LNCaP clone FGC (cell line): ENCODE results near the gene ISYNA1.

Source experiments
- DNase-seq: peaks from one replicate; pipeline ENCODE4 v3.0.0-alpha.2; 2011; ENCODE audit warnings: low read depth
- H3K4me3 ChIP-seq: 2 replicates; pipeline ENCODE4 v1.5.1; 2011; ENCODE audit warnings: mild to moderate bottlenecking, low read depth, low read length, control low read depth
- TF ChIP-seq, protein P1 (sequence below): IDR thresholded peaks from 2 replicates; pipeline ENCODE4 v1.5.1; 2012; ENCODE audit warnings: mild to moderate bottlenecking; ENCODE audit not compliant: control insufficient read depth, insufficient read depth; ENCODE audit errors: extremely low read depth

ISYNA1 gene

DNA sequence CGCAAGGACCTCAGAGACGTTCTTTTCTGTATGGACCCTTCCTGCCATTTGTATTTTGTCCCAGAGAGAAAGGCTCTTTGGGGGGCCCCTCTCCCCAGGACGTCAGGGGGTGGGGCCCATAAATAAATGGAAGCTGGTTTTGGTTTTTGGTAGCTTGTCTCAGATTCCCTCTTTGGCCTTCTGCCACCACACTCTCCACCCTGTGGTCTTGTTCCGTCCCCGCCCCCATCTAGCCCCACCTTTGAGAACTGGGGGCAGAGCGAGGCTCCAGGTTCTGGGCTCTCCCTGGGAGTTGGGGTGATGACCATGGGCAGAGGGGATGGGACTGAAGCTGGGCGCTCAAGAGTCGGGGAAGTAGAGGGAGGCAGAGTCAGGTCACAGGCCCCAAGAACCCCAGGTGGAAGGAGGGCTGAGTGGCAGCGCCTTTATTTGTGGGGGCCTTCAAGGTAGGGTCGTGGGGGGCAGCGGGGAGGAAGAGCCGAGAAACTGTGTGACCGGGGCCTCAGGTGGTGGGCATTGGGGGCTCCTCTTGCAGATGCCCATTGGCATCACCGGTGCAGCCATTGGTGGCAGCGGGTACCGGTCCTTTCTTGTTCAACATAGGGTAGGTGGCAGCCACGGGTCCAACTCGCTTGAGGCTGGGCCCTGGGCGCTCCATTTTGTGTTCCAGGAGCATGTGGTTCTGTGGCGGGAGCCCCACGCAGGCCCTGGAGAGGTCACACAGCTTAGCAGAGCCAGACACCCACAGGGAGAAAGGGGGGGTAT lies 3.3 kb downstream of the ISYNA1 start:
- no peak for DNase-seq
- H3K4me3 ChIP-seq, result no peak overlapping the region
- TF ChIP-seq, protein P1, sequence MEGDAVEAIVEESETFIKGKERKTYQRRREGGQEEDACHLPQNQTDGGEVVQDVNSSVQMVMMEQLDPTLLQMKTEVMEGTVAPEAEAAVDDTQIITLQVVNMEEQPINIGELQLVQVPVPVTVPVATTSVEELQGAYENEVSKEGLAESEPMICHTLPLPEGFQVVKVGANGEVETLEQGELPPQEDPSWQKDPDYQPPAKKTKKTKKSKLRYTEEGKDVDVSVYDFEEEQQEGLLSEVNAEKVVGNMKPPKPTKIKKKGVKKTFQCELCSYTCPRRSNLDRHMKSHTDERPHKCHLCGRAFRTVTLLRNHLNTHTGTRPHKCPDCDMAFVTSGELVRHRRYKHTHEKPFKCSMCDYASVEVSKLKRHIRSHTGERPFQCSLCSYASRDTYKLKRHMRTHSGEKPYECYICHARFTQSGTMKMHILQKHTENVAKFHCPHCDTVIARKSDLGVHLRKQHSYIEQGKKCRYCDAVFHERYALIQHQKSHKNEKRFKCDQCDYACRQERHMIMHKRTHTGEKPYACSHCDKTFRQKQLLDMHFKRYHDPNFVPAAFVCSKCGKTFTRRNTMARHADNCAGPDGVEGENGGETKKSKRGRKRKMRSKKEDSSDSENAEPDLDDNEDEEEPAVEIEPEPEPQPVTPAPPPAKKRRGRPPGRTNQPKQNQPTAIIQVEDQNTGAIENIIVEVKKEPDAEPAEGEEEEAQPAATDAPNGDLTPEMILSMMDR, result no peak

DNA sequence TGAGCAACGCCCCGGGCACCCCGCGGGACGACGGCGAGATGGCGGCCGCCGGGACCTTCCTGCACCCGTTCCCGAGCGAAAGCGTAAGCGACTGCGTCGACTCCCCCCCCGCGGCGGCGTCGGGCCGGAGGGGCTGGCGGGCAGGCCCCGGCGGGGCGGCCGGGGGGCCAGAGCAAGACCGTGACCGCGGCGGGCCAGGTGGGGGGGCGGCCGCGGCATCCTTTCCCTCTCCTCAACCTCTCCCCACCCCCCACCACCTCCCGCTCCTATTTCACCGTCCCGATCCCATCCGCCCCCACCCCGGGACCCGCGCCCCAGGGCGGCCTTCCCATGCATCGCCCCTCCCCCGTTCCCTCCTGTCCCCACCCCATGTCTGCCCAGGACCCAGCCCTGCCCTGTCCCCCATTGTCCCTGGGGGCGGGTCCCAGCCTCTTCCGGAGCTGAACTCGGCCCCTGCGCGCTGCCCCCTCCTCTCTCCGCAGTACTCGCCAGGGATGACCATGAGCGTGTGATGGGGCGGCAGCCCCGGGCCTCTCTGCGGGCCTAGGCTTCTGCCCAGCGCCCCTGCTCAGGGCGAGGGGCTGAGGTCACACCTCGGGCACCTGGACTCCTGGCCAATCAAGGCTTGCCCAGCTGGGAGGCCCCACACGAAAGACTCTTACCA lies 4.1 kb downstream of the ISYNA1 start:
- H3K4me3 ChIP-seq, result no peak overlapping the region
- no peak for DNase-seq
- TF ChIP-seq, protein P1, result no peak

DNA sequence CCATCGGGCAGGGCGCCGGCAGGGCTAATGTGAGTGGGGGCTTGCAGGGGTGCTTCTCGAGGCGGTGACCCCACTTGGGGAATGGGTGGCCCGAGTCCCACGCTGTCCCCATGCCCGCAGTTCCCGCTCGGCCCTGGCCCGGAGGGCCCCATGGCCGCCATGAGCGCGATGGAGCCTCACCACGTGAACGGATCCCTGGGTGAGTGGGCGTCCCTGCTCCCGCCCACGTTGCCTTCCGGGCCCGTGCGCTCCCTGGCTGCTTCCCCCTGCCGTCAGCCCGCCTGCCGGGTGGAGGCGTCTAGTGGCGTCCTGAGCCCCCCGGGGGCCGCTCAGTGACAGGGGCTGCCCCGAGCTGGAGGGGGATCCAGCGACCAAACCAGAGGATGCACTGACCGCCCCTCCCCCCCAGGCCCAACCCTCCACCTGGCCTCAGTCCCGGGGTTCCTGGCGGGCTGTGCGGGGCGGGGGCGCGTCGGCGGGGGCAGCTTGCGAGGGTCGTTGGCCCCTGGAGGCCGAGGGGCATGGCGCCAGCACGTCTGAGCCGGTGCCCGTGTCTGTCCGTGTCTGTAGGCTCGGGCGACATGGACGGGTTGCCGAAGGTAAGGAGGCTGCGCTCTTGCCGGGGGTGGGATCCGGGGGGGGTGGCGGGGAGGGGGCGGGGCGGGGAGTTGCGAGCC lies 4.8 kb downstream of the ISYNA1 start:
- DNase-seq, result no peak
- no peak overlapping the region for H3K4me3 ChIP-seq

DNA sequence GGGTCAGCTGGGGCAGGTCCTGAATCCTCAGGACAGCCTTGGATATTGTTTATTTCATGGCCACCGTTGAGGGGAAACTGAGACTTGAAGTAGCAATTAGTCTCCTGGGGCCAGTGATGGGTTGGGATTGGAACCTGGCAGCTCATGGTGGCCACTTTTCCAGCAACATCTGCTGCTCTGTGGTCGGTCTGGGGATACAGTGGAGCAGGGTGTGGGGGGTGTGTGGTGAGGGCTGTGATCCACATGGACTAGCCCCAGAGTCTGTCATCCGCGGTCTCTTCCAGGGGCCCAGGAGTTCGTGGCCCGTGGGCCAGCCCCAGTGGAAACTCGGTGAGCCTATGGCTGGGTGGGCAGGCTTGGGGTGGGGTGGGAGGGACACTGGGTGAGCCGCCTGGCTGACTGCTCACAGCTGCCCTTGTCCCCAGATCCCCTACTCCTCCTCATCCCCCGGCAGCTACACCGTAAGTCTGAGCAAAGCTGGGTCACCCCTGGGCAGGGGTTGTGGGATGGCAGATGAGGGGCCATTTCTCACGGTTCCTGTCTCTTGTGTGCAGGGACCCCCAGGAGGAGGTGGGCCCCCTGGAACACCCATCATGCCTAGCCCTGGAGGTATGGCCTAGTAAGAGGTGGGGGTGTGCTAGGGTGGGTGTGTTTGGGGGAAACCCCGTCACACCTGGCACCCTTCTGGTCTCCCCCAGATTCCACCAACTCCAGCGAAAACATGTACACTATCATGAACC lies 5.5 kb downstream of the ISYNA1 start:
- H3K4me3 ChIP-seq, result no peak overlapping the region
- no peak for DNase-seq
- TF ChIP-seq, protein P1, result no peak

More for the DNA sequence above, 4.8 kb downstream of the ISYNA1 start:
- TF ChIP-seq, protein P1, result no peak

DNA sequence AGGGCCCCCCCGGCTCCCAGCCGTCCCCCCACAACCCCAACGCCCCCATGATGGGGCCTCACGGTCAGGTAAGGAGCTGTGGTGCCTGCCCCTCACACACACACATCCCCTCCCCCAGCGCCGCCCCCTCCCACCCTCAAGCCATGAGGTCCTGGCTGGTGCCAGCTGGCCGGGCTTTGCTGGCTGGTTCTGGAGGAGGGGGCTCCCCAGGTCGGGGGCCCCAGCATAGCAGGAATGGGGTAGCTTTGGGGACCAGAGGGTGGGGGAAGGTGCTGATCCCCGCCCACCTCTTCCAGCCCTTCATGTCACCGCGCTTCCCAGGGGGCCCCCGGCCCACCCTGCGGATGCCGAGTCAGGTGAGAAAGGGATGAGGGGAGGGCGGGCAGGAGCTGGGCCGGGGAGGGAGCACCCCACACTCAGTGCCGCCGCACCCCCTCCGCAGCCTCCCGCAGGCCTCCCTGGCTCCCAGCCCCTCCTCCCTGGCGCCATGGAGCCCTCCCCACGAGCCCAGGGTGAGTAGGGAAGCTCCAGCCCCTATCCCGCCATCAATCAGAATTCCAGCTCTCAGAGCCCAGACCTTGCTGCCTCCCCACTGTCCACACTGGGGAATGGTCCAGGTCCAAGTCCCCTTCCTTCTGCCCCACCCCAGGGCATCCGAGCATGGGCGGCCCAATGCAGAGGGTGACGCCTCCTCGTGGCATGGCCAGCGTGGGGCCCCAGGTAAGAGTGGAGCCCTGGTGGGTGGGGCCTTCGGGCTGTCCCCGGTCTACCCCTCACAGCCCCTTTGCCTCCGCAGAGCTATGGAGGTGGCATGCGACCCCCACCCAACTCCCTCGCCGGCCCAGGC lies 6.4 kb downstream of the ISYNA1 start:
- no peak for DNase-seq
- no peak overlapping the region for H3K4me3 ChIP-seq
- TF ChIP-seq, protein P1, result no peak
